ENCODE results near the gene EMC7.
"Not testable (repeated sequence)": the region's sequence is repeated elsewhere in the genome, so short reads cannot be mapped to it uniquely, and the experiment has no call there.

EMC7 gene

GRCh38 chr15:34101366-34102174 lies at the start of gene EMC7, which contains the start of gene PGBD4:
TSS of gene EMC7 (minus strand) at chr15:34101862. CDS start at chr15:34101839, 23 bp downstream.
TSS of gene PGBD4 (plus strand) at chr15:34102083. CDS start at chr15:34102532, 449 bp downstream.
- TF ChIP-seq GATA1 (IDR thresholded peaks at IDR 0.05; ENCODE audit: low read depth, low read length) (no peak), POLR2A (IDR thresholded peaks at IDR 0.05; ENCODE audit: low read length) (peak; percentile 96)
- DNase-seq = peak; percentile 99

GRCh38 chr15:34147371-34148140 lies 45.9 kb upstream of the EMC7 start:
- DNase-seq = no peak
- TF ChIP-seq POLR2A (IDR thresholded peaks at IDR 0.05; ENCODE audit: low read length) = no peak
- no peak for TF ChIP-seq GATA1 (IDR thresholded peaks at IDR 0.05; ENCODE audit: low read depth, low read length)

GRCh38 chr15:34133511-34133910 lies 31.8 kb upstream of the EMC7 start:
- TF ChIP-seq POLR2A (IDR thresholded peaks at IDR 0.05; ENCODE audit: low read length) = no peak
- TF ChIP-seq GATA1 (IDR thresholded peaks at IDR 0.05; ENCODE audit: low read depth, low read length) = no peak
- DNase-seq = no peak

GRCh38 chr15:34132881-34133280 lies 31.2 kb upstream of the EMC7 start:
- no peak for DNase-seq
- TF ChIP-seq POLR2A (IDR thresholded peaks at IDR 0.05; ENCODE audit: low read length) (no peak), GATA1 (IDR thresholded peaks at IDR 0.05; ENCODE audit: low read depth, low read length) (no peak)

- TF ChIP-seq GATA1 (IDR thresholded peaks at IDR 0.05; ENCODE audit: low read depth, low read length) = no peak
- no peak for TF ChIP-seq POLR2A (IDR thresholded peaks at IDR 0.05; ENCODE audit: low read length)
- no peak for DNase-seq
Observed at GRCh38 chr15:34128898-34129297, 27.2 kb upstream of the EMC7 start.

GRCh38 chr15:34126522-34126921 lies 24.9 kb upstream of the EMC7 start:
- TF ChIP-seq POLR2A (IDR thresholded peaks at IDR 0.05; ENCODE audit: low read length) (no peak), GATA1 (IDR thresholded peaks at IDR 0.05; ENCODE audit: low read depth, low read length) (no peak)
- no peak for DNase-seq

GRCh38 chr15:34125945-34126344 lies 24.3 kb upstream of the EMC7 start:
- no peak for DNase-seq

GRCh38 chr15:34124651-34125050 lies 23.0 kb upstream of the EMC7 start:
- TF ChIP-seq POLR2A (IDR thresholded peaks at IDR 0.05; ENCODE audit: low read length) (no peak), GATA1 (IDR thresholded peaks at IDR 0.05; ENCODE audit: low read depth, low read length) (no peak)
- DNase-seq = no peak

More at GRCh38 chr15:34125945-34126344, 24.3 kb upstream of the EMC7 start:
- TF ChIP-seq POLR2A (IDR thresholded peaks at IDR 0.05; ENCODE audit: low read length) = no peak
- no peak for TF ChIP-seq GATA1 (IDR thresholded peaks at IDR 0.05; ENCODE audit: low read depth, low read length)

- DNase-seq = no peak
- TF ChIP-seq GATA1 (IDR thresholded peaks at IDR 0.05; ENCODE audit: low read depth, low read length) (no peak), POLR2A (IDR thresholded peaks at IDR 0.05; ENCODE audit: low read length) (no peak)
Observed at GRCh38 chr15:34122771-34123183, 21.1 kb upstream of the EMC7 start.

- not testable (repeated sequence) for DNase-seq
Observed at GRCh38 chr15:34121786-34122185, 20.1 kb upstream of the EMC7 start.

GRCh38 chr15:34120420-34120819 lies 18.8 kb upstream of the EMC7 start:
- not testable (repeated sequence) for DNase-seq

GRCh38 chr15:34119291-34119690 lies 17.6 kb upstream of the EMC7 start:
- TF ChIP-seq POLR2A (IDR thresholded peaks at IDR 0.05; ENCODE audit: low read length) (no peak), GATA1 (IDR thresholded peaks at IDR 0.05; ENCODE audit: low read depth, low read length) (no peak)
- no peak for DNase-seq

- DNase-seq = no peak
- no peak for TF ChIP-seq POLR2A (IDR thresholded peaks at IDR 0.05; ENCODE audit: low read length)
Observed at GRCh38 chr15:34116620-34117019, 15.0 kb upstream of the EMC7 start.

- no peak for DNase-seq
- no peak for TF ChIP-seq GATA1 (IDR thresholded peaks at IDR 0.05; ENCODE audit: low read depth, low read length)
- no peak for TF ChIP-seq POLR2A (IDR thresholded peaks at IDR 0.05; ENCODE audit: low read length)
Observed at GRCh38 chr15:34114739-34115138, 13.1 kb upstream of the EMC7 start.

GRCh38 chr15:34114215-34114614 lies 12.6 kb upstream of the EMC7 start:
- no peak for DNase-seq
- TF ChIP-seq POLR2A (IDR thresholded peaks at IDR 0.05; ENCODE audit: low read length) = no peak
- TF ChIP-seq GATA1 (IDR thresholded peaks at IDR 0.05; ENCODE audit: low read depth, low read length) = no peak
